H1 (cell line): Measurements from ENCODE around the gene PRKAG1. TPM values are rescaled to one million over a fixed set of nuclear protein-coding genes. Genes with fewer than 3 reads are reported as not detected.

Source experiments
- SIX5 ChIP-seq: IDR thresholded peaks from 2 replicates; pipeline ENCODE4 v1.6.1; 2011; ENCODE audit warnings: mild to moderate bottlenecking, low read depth, low read length
- polyA plus RNA-seq, 7 experiments: library from polyadenylated mRNA; depleted of rRNA in 3 of 7; stranded (reverse) in 5 of 7; unstranded in 2 of 7; fragments of >200 nt in 5 of 7; fragments of 200-250 nt in 2 of 7; gene quantifications; 1 replicate in 5 of 7; 2 replicates in 1 of 7; 4 replicates in 1 of 7; pipeline versions ENCODE4 v1.2.1 to v1.2.3, GENCODE V29; 2011 to 2013; ENCODE audit warnings: missing spikeins in 2 of 7, mixed read lengths in 2 of 7
- total RNA-seq: library from RNA; stranded (reverse); fragmentation: NEBNext Ultra II Directional; extraction: Animal tissue kit (Norgen Biotek cat#: 25700); gene quantifications from 2 replicates; pipeline ENCODE4 v1.2.1, GENCODE V29; 2021

PRKAG1 gene
- total and polyA plus RNA-seq, 2 of the 8 experiments (the other 6 are each of a cell fraction or from before 2014, with no cell fraction given), result 38.6 to 57.5 TPM

DNA sequence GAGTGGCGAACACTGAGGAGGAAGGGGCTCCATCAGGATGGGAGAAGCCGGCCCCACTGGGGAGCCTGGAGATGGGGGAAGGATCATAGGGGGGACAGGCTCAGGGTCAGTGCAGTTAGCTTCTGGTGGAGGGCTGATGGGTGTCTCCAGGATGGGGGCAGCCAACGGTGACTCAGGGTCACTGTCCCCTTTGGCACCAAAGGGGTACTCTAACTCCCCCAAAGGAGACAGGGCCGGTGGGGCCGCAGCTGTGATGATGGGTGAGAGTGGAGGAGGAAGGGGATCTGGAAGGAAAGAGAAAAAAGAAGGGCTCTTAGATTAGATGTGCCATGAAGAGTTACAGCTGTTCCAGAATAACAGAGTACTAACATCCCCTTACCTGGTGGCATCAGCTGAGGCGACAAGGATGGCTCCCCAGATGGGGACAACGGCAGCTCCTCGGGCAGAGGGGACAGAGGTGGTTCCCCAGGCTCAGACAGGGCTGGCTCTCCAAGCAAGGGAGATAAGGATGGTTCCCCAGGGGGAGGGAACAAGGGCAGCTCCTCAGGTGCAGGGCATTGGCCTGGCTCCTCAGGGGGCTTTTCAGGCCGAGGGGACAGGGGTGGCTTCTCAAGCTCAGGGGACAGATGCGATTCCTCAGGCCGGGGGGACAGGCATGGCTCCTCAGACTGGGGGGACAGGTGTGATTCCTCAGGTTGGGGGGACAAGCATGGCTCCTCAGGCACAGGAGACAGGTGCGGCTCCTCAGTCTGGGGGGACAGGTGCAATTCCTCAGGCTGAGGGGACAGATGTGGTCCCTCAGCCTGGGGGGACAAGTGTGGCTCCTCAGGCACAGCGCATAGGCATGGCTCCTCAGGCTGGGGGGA is 32.2 kb upstream of the PRKAG1 start (continued):
- TF ChIP-seq SIX5, result no peak
